HepG2 (cell line): ENCODE results near the gene RABGGTA. TPM values are rescaled to one million over a fixed set of nuclear protein-coding genes. Genes with fewer than 3 reads are reported as not detected.

Experiments used
- ATF1 ChIP-seq: IDR thresholded peaks from 2 replicates; pipeline ENCODE4 v1.6.1; 2016; ENCODE audit warnings: mild to moderate bottlenecking, control low read depth
- CHD2 ChIP-seq: IDR thresholded peaks from 2 replicates; pipeline ENCODE4 v1.6.1; 2011; ENCODE audit warnings: low read depth, low read length, improper control_type of control experiment
- MEIS2 ChIP-seq: sonication (generic); formaldehyde crosslinking; IDR thresholded peaks from 2 replicates; pipeline ENCODE4 v1.9.0; 2021; ENCODE audit warnings: mild to moderate bottlenecking, missing genetic modification reagents
- NFE2L1 ChIP-seq: sonication (generic); formaldehyde crosslinking; IDR thresholded peaks from 2 replicates; pipeline ENCODE4 v1.4.0; 2020; ENCODE audit warnings: missing genetic modification reagents, mild to moderate bottlenecking, borderline replicate concordance
- SALL2 ChIP-seq: sonication (generic); formaldehyde crosslinking; IDR thresholded peaks from 2 replicates; pipeline ENCODE4 v1.8.1; 2023; ENCODE audit warnings: mild to moderate bottlenecking, missing genetic modification reagents, inconsistent platforms
- SRSF1 ChIP-seq: fragments of 200-400 bp; formaldehyde crosslinking; optimal IDR thresholded peaks from 2 replicates; pipeline ENCODE3; 2017; ENCODE audit warnings: mild to moderate bottlenecking, low read depth, low read length, moderate library complexity
- ZBTB7A ChIP-seq: sonication (generic); formaldehyde crosslinking; IDR thresholded peaks from 2 replicates; pipeline ENCODE4 v1.8.0; 2022; ENCODE audit warnings: mild to moderate bottlenecking, missing genetic modification reagents
- ZNF432 ChIP-seq: sonication (generic); formaldehyde crosslinking; IDR thresholded peaks from 2 replicates; pipeline ENCODE4 v1.5.0; 2020; ENCODE audit warnings: missing genetic modification reagents, mild to moderate bottlenecking, borderline replicate concordance
- ZNF44 ChIP-seq: sonication (generic); formaldehyde crosslinking; IDR thresholded peaks from 2 replicates; pipeline ENCODE4 v1.5.1; 2020; ENCODE audit warnings: mild to moderate bottlenecking, missing genetic modification reagents
- ZNF746 ChIP-seq: sonication (generic); formaldehyde crosslinking; IDR thresholded peaks from 2 replicates; pipeline ENCODE4 v1.8.0; 2022; ENCODE audit warnings: mild to moderate bottlenecking, missing genetic modification reagents
- ZSCAN9 ChIP-seq: IDR thresholded peaks from 2 replicates; pipeline ENCODE4 v1.6.1; 2016; ENCODE audit warnings: borderline replicate concordance
- polyA plus RNA-seq, 8 experiments: library from polyadenylated mRNA; depleted of rRNA in 3 of 8; stranded (reverse) in 7 of 8; unstranded in 1 of 8; fragments of >200 nt; fragmentation: Illumina TruSeq in 4 of 8; extraction: Trizol in 4 of 8; gene quantifications; 2 replicates each; pipeline versions ENCODE4 v1.2.1 to v1.2.3, GENCODE V29; 2011 to 2016; ENCODE audit warnings: low read depth in 4 of 8, missing spikeins in 1 of 8, mixed read lengths in 1 of 8; ENCODE audit not compliant: insufficient read depth in 1 of 8
- total RNA-seq, 5 experiments: library from RNA; depleted of rRNA; stranded (reverse); fragments of >200 nt; fragmentation: Illumina TruSeq; extraction: Trizol; gene quantifications; 2 replicates each; pipeline ENCODE4 v1.2.3, GENCODE V29; 2016; ENCODE audit warnings: low read depth in 1 of 5
- TF ChIP-seq, protein P1 (sequence below): sonication (generic); formaldehyde crosslinking; IDR thresholded peaks from 2 replicates; pipeline ENCODE4 v1.4.0; 2020; ENCODE audit warnings: low read depth, missing genetic modification reagents
- TF ChIP-seq, protein P2 (sequence below): sonication (generic); formaldehyde crosslinking; IDR thresholded peaks from 2 replicates; pipeline ENCODE4 v1.8.1; 2023; ENCODE audit warnings: mild to moderate bottlenecking, missing genetic modification reagents
- TF ChIP-seq, protein P3 (sequence below): sonication (generic); formaldehyde crosslinking; IDR thresholded peaks from 2 replicates; pipeline ENCODE4 v1.4.0; 2020; ENCODE audit warnings: missing genetic modification reagents, borderline replicate concordance
- TF ChIP-seq, protein P4 (sequence below): sonication (generic); formaldehyde crosslinking; conservative IDR thresholded peaks from 2 replicates; pipeline ENCODE4 v1.4.0; 2020; ENCODE audit warnings: mild to moderate bottlenecking, missing genetic modification reagents, moderate library complexity

RABGGTA gene
- total and polyA plus RNA-seq, 2 of the 13 experiments (the other 11 are each of a cell fraction or from before 2014, with no cell fraction given), result 57.9 to 90.8 TPM

DNA sequence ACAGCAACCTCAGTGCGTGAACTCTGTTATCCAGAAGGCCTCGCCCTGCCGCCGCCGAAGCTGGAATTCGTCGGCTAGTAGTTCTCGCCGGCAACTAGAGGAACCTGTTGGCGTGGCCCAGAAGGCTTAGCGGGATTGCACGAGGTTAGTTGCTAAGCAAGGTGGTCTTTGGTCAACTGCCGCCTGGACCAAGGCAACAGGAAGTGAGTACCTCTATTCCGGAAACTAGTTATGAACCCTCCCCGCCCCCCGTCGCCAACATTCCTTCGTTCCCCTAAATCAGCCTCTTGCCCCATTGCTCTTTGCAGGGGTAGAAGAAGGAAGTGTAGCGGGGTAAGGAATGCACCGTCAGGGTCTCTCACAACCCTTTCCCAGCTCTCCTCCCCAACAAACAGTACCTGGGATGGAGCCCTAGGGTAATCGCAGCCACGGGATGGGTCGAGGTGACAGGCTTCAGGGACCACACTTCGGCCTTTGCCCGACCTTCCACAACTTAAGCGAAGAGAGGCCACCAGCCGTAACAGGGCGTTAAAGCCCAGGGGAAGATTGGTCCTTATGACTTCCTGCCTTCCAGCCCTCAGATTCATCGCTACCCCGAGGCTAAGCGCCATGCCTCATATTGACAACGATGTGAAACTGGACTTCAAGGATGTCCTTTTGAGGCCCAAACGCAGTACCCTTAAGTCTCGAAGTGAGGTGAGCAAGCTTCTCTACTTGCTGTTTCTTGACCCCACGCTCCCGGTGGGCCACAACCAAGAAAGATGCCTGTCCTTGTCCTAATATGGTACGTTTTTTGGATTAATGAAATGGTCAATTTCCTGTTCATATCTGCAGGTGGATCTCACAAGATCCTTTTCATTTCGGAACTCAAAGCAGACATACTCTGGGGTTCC is 38.5 kb downstream of the RABGGTA start, which contains the start of gene GMPR2 (continued):
- 0 out of 2 replicates have a peak, but pooled peaks have one; percentile 83 for TF ChIP-seq SALL2 (CRISPR knock-in tag)
- TF ChIP-seq SRSF1, result peak; percentile 84
- TF ChIP-seq CHD2, result no peak
- 0 out of 2 replicates have a peak, but pooled peaks have one; percentile 8 for TF ChIP-seq ZNF746 (CRISPR knock-in tag)
- TF ChIP-seq, protein P1, sequence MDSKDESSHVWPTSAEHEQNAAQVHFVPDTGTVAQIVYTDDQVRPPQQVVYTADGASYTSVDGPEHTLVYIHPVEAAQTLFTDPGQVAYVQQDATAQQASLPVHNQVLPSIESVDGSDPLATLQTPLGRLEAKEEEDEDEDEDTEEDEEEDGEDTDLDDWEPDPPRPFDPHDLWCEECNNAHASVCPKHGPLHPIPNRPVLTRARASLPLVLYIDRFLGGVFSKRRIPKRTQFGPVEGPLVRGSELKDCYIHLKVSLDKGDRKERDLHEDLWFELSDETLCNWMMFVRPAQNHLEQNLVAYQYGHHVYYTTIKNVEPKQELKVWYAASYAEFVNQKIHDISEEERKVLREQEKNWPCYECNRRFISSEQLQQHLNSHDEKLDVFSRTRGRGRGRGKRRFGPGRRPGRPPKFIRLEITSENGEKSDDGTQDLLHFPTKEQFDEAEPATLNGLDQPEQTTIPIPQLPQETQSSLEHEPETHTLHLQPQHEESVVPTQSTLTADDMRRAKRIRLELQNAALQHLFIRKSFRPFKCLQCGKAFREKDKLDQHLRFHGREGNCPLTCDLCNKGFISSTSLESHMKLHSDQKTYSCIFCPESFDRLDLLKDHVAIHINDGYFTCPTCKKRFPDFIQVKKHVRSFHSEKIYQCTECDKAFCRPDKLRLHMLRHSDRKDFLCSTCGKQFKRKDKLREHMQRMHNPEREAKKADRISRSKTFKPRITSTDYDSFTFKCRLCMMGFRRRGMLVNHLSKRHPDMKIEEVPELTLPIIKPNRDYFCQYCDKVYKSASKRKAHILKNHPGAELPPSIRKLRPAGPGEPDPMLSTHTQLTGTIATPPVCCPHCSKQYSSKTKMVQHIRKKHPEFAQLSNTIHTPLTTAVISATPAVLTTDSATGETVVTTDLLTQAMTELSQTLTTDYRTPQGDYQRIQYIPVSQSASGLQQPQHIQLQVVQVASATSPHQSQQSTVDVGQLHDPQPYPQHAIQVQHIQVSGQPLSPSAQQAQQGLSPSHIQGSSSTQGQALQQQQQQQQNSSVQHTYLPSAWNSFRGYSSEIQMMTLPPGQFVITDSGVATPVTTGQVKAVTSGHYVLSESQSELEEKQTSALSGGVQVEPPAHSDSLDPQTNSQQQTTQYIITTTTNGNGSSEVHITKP, result no peak; the same call in 1 of the 2 replicates
- TF ChIP-seq ATF1 (CRISPR knock-in tag), result no peak
- TF ChIP-seq ZNF44, result peak; percentile 2; the same call in 1 of the 2 replicates
- peak; percentile 64; the same call in 1 of the 2 replicates for TF ChIP-seq NFE2L1 (CRISPR knock-in tag)
- peak; percentile 92 for TF ChIP-seq MEIS2 (CRISPR knock-in tag)
- peak; percentile 37; the same call in 1 of the 2 replicates for TF ChIP-seq ZNF432 (CRISPR knock-in tag)
- TF ChIP-seq, protein P2, sequence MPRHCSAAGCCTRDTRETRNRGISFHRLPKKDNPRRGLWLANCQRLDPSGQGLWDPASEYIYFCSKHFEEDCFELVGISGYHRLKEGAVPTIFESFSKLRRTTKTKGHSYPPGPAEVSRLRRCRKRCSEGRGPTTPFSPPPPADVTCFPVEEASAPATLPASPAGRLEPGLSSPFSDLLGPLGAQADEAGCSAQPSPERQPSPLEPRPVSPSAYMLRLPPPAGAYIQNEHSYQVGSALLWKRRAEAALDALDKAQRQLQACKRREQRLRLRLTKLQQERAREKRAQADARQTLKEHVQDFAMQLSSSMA (CRISPR knock-in tag), result peak; percentile 76
- no peak for TF ChIP-seq ZBTB7A (CRISPR knock-in tag)
- TF ChIP-seq, protein P3, sequence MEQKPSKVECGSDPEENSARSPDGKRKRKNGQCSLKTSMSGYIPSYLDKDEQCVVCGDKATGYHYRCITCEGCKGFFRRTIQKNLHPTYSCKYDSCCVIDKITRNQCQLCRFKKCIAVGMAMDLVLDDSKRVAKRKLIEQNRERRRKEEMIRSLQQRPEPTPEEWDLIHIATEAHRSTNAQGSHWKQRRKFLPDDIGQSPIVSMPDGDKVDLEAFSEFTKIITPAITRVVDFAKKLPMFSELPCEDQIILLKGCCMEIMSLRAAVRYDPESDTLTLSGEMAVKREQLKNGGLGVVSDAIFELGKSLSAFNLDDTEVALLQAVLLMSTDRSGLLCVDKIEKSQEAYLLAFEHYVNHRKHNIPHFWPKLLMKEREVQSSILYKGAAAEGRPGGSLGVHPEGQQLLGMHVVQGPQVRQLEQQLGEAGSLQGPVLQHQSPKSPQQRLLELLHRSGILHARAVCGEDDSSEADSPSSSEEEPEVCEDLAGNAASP (CRISPR knock-in tag), result peak; percentile 85
- peak; percentile 81; the same call in 1 of the 2 replicates for TF ChIP-seq ZSCAN9 (CRISPR knock-in tag)
- TF ChIP-seq, protein P4, sequence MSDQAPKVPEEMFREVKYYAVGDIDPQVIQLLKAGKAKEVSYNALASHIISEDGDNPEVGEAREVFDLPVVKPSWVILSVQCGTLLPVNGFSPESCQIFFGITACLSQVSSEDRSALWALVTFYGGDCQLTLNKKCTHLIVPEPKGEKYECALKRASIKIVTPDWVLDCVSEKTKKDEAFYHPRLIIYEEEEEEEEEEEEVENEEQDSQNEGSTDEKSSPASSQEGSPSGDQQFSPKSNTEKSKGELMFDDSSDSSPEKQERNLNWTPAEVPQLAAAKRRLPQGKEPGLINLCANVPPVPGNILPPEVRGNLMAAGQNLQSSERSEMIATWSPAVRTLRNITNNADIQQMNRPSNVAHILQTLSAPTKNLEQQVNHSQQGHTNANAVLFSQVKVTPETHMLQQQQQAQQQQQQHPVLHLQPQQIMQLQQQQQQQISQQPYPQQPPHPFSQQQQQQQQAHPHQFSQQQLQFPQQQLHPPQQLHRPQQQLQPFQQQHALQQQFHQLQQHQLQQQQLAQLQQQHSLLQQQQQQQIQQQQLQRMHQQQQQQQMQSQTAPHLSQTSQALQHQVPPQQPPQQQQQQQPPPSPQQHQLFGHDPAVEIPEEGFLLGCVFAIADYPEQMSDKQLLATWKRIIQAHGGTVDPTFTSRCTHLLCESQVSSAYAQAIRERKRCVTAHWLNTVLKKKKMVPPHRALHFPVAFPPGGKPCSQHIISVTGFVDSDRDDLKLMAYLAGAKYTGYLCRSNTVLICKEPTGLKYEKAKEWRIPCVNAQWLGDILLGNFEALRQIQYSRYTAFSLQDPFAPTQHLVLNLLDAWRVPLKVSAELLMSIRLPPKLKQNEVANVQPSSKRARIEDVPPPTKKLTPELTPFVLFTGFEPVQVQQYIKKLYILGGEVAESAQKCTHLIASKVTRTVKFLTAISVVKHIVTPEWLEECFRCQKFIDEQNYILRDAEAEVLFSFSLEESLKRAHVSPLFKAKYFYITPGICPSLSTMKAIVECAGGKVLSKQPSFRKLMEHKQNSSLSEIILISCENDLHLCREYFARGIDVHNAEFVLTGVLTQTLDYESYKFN (CRISPR knock-in tag), result peak; percentile 77
